OCI-LY1 (cell line): Measurements from ENCODE around the gene OTOS.

Source experiments
- H2AFZ ChIP-seq: fragments of 200-600 bp; sonication (generic), shearing (Covaris generic); 2 replicates; pipeline ENCODE4 v1.6.0; 2014; ENCODE audit warnings: antibody characterized with exemption, mild to moderate bottlenecking, low read length
- H3F3A ChIP-seq: fragments of 200-600 bp; sonication (generic), shearing (Covaris generic); 2 replicates; pipeline ENCODE4 v1.6.0; 2014; ENCODE audit warnings: mild to moderate bottlenecking, antibody characterized with exemption, low read length, moderate library complexity; ENCODE audit not compliant: insufficient read depth
- H3K27ac ChIP-seq: fragments of 200-600 bp; sonication (generic); 2 replicates; pipeline ENCODE4 v1.5.1; 2014; ENCODE audit warnings: low read length, mixed run types, mild to moderate bottlenecking, low read depth; ENCODE audit not compliant: poor library complexity, severe bottlenecking
- H3K27me3 ChIP-seq: fragments of 200-600 bp; sonication (generic); 2 replicates; pipeline ENCODE4 v1.6.0; 2014; ENCODE audit warnings: antibody characterized with exemption, mild to moderate bottlenecking, low read length, moderate library complexity; ENCODE audit not compliant: insufficient read depth
- H3K36me3 ChIP-seq: fragments of 200-600 bp; sonication (generic); 2 replicates; pipeline ENCODE4 v1.6.1; 2014; ENCODE audit warnings: mild to moderate bottlenecking, antibody characterized with exemption, low read length, moderate library complexity, mixed read lengths; ENCODE audit not compliant: insufficient read depth
- H3K4me1 ChIP-seq: fragments of 200-600 bp; sonication (generic); 2 replicates; pipeline ENCODE4 v1.5.1; 2014; ENCODE audit warnings: mild to moderate bottlenecking, low read length, moderate library complexity; ENCODE audit not compliant: insufficient read depth, severe bottlenecking
- H3K4me2 ChIP-seq: fragments of 200-600 bp; sonication (generic), shearing (Covaris generic); 2 replicates; pipeline ENCODE4 v1.6.1; 2014; ENCODE audit warnings: low read length
- H3K4me3 ChIP-seq: fragments of 200-600 bp; sonication (generic); 2 replicates; pipeline ENCODE4 v1.5.1; 2014; ENCODE audit warnings: low read length, low read depth, mild to moderate bottlenecking, mixed read lengths; ENCODE audit not compliant: poor library complexity, severe bottlenecking
- H3K79me2 ChIP-seq: fragments of 200-600 bp; shearing (Covaris generic); 2 replicates; pipeline ENCODE4 v1.6.1; 2016; ENCODE audit warnings: mixed run types, low read length, mixed read lengths; ENCODE audit not compliant: insufficient read depth
- H3K9ac ChIP-seq: fragments of 200-600 bp; sonication (generic), shearing (Covaris generic); 2 replicates; pipeline ENCODE4 v1.6.1; 2014; ENCODE audit warnings: mild to moderate bottlenecking, low read length, mixed read lengths
- H3K9me2 ChIP-seq: fragments of 200-600 bp; sonication (generic), shearing (Covaris generic); 2 replicates; pipeline ENCODE4 v1.6.1; 2014; ENCODE audit warnings: low read depth, mild to moderate bottlenecking, low read length, mixed read lengths
- H3K9me3 ChIP-seq: fragments of 200-600 bp; shearing (Covaris generic); 2 replicates; pipeline ENCODE4 v1.6.1; 2014; ENCODE audit warnings: low read length, mixed read lengths
- H4K20me1 ChIP-seq: fragments of 200-600 bp; sonication (generic), shearing (Covaris generic); 2 replicates; pipeline ENCODE4 v1.6.0; 2016; ENCODE audit warnings: mild to moderate bottlenecking, low read length; ENCODE audit not compliant: insufficient read depth
- EZH2 ChIP-seq: fragments of 200-600 bp; sonication (generic), shearing (Covaris generic); IDR thresholded peaks from 2 replicates; pipeline ENCODE4 v1.8.0; 2017; ENCODE audit warnings: borderline replicate concordance, mixed run types, mild to moderate bottlenecking, antibody characterized with exemption, low read length, moderate library complexity, mixed read lengths
- TF ChIP-seq, protein P1 (sequence below): fragments of 200-600 bp; sonication (generic), shearing (Covaris generic); IDR thresholded peaks from 2 replicates; pipeline ENCODE4 v1.5.1; 2017; ENCODE audit warnings: mild to moderate bottlenecking, antibody characterized with exemption, low read length, moderate library complexity, mixed read lengths

Gene OTOS

DNA sequence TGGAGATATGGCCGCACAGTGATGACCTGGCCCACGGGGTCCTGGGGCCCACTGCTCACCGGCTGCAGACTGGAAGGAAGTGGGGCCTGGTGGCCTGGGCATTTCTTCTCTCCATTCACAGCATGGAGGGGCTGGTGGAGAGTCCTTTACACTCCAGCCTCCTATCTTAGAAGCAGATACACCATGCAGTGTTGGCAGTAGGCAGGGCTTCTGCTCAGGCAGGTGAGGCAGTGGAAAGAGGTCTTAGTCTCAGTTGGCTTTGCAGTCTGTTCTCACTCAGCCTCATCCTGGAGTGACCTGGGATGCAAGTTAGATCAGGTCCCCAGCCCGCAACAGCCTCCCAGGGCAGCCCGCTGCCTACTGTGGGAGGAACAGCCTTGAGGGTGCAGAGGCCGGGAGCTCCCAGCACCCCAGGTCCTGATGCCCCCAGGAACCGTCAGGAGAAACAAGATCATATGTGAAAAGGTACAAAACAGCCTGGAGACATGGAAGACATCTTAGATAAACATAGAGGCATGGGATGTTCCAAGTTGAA is 45.8 kb upstream of the OTOS start:
- Histone ChIP-seq H4K20me1 (no peaks in the 10 kb centered on the region), H3K36me3 (no peaks in the 10 kb centered on the region; the same call in 1 of the 2 replicates), H3K4me2 (no peak overlapping the region), H3K27me3 (peaks cover 7% of the 10 kb centered on the region; the same call in 1 of the 2 replicates), H2AFZ (no peak overlapping the region), H3K4me1 (no peaks in the 10 kb centered on the region), H3K4me3 (no peak overlapping the region), H3K27ac (no peak overlapping the region), H3K9me2 (no peaks in the 10 kb centered on the region), H3K9ac (no peak overlapping the region), H3K9me3 (0 out of 2 replicates have a peak, but pooled peaks cover 2% of the 10 kb centered on the region), H3K79me2 (no peaks in the 10 kb centered on the region), H3F3A (no peaks in the 10 kb centered on the region)
- TF ChIP-seq, protein P1, sequence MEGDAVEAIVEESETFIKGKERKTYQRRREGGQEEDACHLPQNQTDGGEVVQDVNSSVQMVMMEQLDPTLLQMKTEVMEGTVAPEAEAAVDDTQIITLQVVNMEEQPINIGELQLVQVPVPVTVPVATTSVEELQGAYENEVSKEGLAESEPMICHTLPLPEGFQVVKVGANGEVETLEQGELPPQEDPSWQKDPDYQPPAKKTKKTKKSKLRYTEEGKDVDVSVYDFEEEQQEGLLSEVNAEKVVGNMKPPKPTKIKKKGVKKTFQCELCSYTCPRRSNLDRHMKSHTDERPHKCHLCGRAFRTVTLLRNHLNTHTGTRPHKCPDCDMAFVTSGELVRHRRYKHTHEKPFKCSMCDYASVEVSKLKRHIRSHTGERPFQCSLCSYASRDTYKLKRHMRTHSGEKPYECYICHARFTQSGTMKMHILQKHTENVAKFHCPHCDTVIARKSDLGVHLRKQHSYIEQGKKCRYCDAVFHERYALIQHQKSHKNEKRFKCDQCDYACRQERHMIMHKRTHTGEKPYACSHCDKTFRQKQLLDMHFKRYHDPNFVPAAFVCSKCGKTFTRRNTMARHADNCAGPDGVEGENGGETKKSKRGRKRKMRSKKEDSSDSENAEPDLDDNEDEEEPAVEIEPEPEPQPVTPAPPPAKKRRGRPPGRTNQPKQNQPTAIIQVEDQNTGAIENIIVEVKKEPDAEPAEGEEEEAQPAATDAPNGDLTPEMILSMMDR, result no peak
- no peak for TF ChIP-seq EZH2

DNA sequence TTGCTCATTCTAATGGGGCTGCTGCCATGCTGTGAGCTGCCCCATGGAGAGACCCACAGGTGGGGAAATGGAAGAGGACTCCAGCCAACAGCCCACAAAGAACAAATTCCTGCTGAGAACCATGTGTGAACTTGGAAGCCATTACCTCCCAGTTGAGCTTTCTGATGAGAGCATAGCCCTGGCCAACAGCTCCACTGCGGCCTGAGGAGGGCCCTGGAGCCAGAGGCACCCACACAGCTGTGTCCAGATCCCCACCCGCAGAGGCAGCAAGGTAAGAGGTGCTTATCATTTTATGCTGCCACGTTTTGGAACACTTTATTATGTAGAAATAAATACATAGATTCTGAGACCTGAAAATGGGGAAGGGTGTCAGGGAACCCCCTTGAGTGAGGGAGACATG is 44.2 kb upstream of the OTOS start:
- H3F3A ChIP-seq, result no peaks in the 10 kb centered on the region
- no peaks in the 10 kb centered on the region for H3K9me2 ChIP-seq
- H3K9me3 ChIP-seq, result 0 out of 2 replicates have a peak, but pooled peaks cover 2% of the 10 kb centered on the region
- H3K27me3 ChIP-seq, result peaks cover 7% of the 10 kb centered on the region; the same call in 1 of the 2 replicates
- no peak overlapping the region for H3K9ac ChIP-seq
- TF ChIP-seq EZH2, result no peak
- TF ChIP-seq, protein P1, result no peak
- no peaks in the 10 kb centered on the region; the same call in 1 of the 2 replicates for H3K36me3 ChIP-seq
- H3K4me3 ChIP-seq, result no peak overlapping the region
- H4K20me1 ChIP-seq, result no peaks in the 10 kb centered on the region
- no peak overlapping the region for H3K27ac ChIP-seq
- H3K79me2 ChIP-seq, result no peaks in the 10 kb centered on the region
- no peaks in the 10 kb centered on the region for H3K4me1 ChIP-seq
- no peak overlapping the region for H2AFZ ChIP-seq
- H3K4me2 ChIP-seq, result no peak overlapping the region

DNA sequence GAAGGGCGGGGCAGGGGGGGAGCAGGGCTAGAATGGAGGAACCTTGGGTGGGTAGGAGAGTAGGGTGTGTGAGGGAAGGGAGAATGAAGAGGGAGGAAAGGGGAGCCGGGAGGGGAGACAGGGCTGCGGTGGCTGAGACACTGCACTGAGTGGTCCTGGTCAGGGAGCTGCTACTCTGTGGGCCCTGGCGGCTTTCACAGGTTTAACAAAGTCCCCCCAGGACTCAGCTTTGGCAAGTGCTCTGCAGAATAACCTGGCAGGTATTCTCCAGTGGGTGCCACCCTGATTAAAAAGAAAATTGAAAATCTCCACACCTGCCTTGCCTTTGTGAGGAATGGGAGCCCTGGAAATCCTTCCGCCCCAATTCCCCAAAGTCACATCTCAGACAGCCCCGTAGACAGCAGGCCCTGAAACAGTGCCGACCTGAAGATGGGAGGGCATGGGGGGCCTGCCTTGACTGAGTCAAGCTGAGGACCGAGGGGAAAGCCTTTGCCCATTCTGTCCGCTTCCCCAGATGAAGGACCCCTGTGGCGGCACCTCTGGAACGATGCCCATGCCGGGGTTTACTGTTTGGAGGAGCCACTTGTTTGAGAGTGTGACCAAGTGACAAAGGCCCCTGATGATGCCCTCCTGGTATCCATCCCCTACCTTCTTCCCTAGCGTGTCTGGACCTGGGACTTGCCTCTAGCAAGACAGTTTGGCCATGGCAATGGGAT is 43.6 kb upstream of the OTOS start:
- Histone ChIP-seq H3K4me3 (no peak overlapping the region), H3K9me2 (no peaks in the 10 kb centered on the region), H3K4me1 (no peaks in the 10 kb centered on the region)

More for the DNA sequence above, 43.6 kb upstream of the OTOS start:
- Histone ChIP-seq H3K36me3 (no peaks in the 10 kb centered on the region; the same call in 1 of the 2 replicates), H3F3A (no peaks in the 10 kb centered on the region), H3K9ac (no peak overlapping the region), H3K4me2 (no peak overlapping the region), H3K27me3 (peaks cover 7% of the 10 kb centered on the region; the same call in 1 of the 2 replicates), H3K79me2 (no peaks in the 10 kb centered on the region), H2AFZ (no peak overlapping the region), H3K9me3 (0 out of 2 replicates have a peak, but pooled peaks cover 2% of the 10 kb centered on the region), H3K27ac (no peak overlapping the region), H4K20me1 (no peaks in the 10 kb centered on the region)
- TF ChIP-seq, protein P1, result no peak
- TF ChIP-seq EZH2, result no peak
